HEK293 (cell line): ENCODE measurements around the gene PRR33.

Experiments used
- CTCF ChIA-PET: fragments of 350-600 bp; formaldehyde crosslinking; extraction: SDS; loops from one replicate; lab custom pipeline; 2021; ENCODE audit warnings: antibody characterized with exemption; lab: Yijun Ruan, JAX
- POLR2A ChIA-PET: fragments of 300-600 bp; formaldehyde crosslinking; extraction: SDS; loops from one replicate; lab custom pipeline; 2020; ENCODE audit warnings: antibody characterized with exemption, inconsistent platforms; lab: Yijun Ruan, JAX
- H3K27ac ChIP-seq: fragments of 200-500 bp; sonication (Bioruptor generic); 2 replicates; pipeline ENCODE4 v1.5.1; 2014; ENCODE audit warnings: low read depth, low read length, control low read depth, inconsistent platforms; ENCODE audit errors: extremely low read depth
- H3K36me3 ChIP-seq, 2 experiments: fragments of 200-500 bp in 1 of 2; sonication (Bioruptor generic) in 1 of 2; 1 replicate in 1 of 2; 2 replicates in 1 of 2; pipeline ENCODE4 v1.5.1; 2014 to 2017; ENCODE audit warnings: inconsistent platforms in 2 of 2, low read length in 2 of 2; ENCODE audit not compliant: control insufficient read depth in 2 of 2, insufficient read depth in 1 of 2
- H3K4me1 ChIP-seq: fragments of 200-500 bp; sonication (Bioruptor generic); 2 replicates; pipeline ENCODE4 v1.5.1; 2014; ENCODE audit warnings: mild to moderate bottlenecking, low read length, inconsistent platforms; ENCODE audit not compliant: control insufficient read depth, insufficient read depth
- H3K4me3 ChIP-seq: 2 replicates; pipeline ENCODE4 v1.5.1; 2011; ENCODE audit warnings: low read depth, mild to moderate bottlenecking, control low read depth, low read length, moderate library complexity
- H3K9me3 ChIP-seq: fragments of 200-500 bp; sonication (Bioruptor generic); 2 replicates; pipeline ENCODE4 v1.5.1; 2014; ENCODE audit warnings: low read depth, low read length, inconsistent platforms; ENCODE audit not compliant: control insufficient read depth, insufficient read depth
- BCL11A ChIP-seq: fragments of 450-650 bp; formaldehyde crosslinking; IDR thresholded peaks from 2 replicates; pipeline ENCODE4 v1.5.1; 2016; ENCODE audit warnings: low read depth, missing biosample characterization, missing genetic modification characterization
- GLI4 ChIP-seq: fragments of 450-650 bp; formaldehyde crosslinking; IDR thresholded peaks from 2 replicates; pipeline ENCODE4 v1.5.1; 2016; ENCODE audit warnings: missing biosample characterization, missing genetic modification characterization
- ZBTB17 ChIP-seq: fragments of 450-650 bp; formaldehyde crosslinking; IDR thresholded peaks from 2 replicates; pipeline ENCODE4 v1.5.1; 2016; ENCODE audit warnings: missing biosample characterization, missing genetic modification characterization
- ZNF202 ChIP-seq: fragments of 450-650 bp; formaldehyde crosslinking; IDR thresholded peaks from 2 replicates; pipeline ENCODE4 v1.5.1; 2016; ENCODE audit warnings: missing biosample characterization, missing genetic modification characterization, borderline replicate concordance
- ZNF211 ChIP-seq: fragments of 450-650 bp; formaldehyde crosslinking; IDR thresholded peaks from 2 replicates; pipeline ENCODE4 v1.5.1; 2016; ENCODE audit warnings: low read depth, missing biosample characterization, missing genetic modification characterization
- ZNF26 ChIP-seq: fragments of 450-650 bp; formaldehyde crosslinking; IDR thresholded peaks from 2 replicates; pipeline ENCODE4 v1.5.1; 2016; ENCODE audit warnings: missing biosample characterization, missing genetic modification characterization
- ZNF48 ChIP-seq: fragments of 450-650 bp; formaldehyde crosslinking; IDR thresholded peaks from 2 replicates; pipeline ENCODE4 v1.5.1; 2016; ENCODE audit warnings: missing biosample characterization, missing genetic modification characterization
- ZNF518A ChIP-seq: fragments of 450-650 bp; formaldehyde crosslinking; conservative IDR thresholded peaks from 2 replicates; pipeline ENCODE4 v1.5.1; 2016; ENCODE audit warnings: low read depth, missing biosample characterization, missing genetic modification characterization
- ZNF623 ChIP-seq: fragments of 450-650 bp; formaldehyde crosslinking; IDR thresholded peaks from 2 replicates; pipeline ENCODE4 v1.5.1; 2016; ENCODE audit warnings: missing biosample characterization, missing genetic modification characterization
- ZNF624 ChIP-seq: fragments of 450-650 bp; formaldehyde crosslinking; IDR thresholded peaks from 2 replicates; pipeline ENCODE4 v1.5.1; 2017; ENCODE audit warnings: missing biosample characterization, missing genetic modification characterization
- ZNF660 ChIP-seq: fragments of 450-650 bp; IDR thresholded peaks from 2 replicates; pipeline ENCODE4 v1.5.1; 2018; ENCODE audit warnings: missing biosample characterization, mild to moderate bottlenecking, missing genetic modification characterization
- ZNF785 ChIP-seq: fragments of 450-650 bp; formaldehyde crosslinking; IDR thresholded peaks from 2 replicates; pipeline ENCODE4 v1.5.1; 2016; ENCODE audit warnings: missing biosample characterization, missing genetic modification characterization

The PRR33 gene

DNA sequence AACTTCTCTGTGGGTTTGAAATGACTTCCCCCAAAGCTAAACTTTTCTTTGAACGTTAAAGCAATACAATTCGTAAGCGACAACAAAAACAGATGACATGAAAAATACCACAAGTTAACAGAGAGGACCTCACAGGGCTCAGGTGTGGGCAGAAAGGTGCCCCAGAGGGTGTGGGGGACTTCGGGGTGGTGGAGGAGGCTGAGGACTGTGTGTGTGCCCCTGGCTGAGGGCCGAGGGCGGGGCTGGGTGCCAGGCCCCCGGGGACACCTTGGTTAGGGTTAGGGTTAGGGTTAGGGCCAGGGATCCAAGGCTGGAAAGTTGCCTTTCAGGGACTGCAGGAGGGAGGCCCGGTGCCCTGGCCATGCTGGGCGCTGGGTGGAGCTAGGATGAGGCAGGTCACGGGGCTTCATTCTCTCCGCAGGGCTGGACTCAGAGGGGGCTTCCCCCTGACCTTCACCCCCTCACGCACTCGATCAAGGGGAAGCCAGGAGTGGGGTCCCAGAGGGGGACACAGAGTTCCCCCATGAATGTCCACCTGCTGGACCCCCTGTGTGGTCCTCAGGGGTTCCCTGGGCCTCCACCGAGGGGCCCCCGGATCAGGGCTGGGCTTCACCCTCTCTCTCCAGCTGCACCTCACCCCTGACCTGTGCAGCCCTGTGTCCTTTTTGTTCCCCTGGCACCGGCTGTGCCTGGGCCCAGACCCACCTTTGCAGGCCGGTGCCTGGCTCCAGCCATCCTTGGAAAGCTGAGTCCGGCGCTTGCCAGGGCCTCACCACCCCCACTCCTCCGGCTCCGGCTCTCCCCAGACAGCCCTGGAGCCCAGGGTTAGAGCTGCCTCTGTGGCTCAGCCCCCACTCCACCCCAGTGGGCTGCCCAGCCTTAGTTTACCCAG is 45.9 kb downstream of the PRR33 start (continued):
- TF ChIP-seq ZNF624 (tag by site-specific recombination) (no peak), ZNF623 (tag by site-specific recombination) (no peak), ZNF26 (tag by site-specific recombination) (no peak), GLI4 (tag by site-specific recombination) (no peak), ZNF211 (no peak)

DNA sequence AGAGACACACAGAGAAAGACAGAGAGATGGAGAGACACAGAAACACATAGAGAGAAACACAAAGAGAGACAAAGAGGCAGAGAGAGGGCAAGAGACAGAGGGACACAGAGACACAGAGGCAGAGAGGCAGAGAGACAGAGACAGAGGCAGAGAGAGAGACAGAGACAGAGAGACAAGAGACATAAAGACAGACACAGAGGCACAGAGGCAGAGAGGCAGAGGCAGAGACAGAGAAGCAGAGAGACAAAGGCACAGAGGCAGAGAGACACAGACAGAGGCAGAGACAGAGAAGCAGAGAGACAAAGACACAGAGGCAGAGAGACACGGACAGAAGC is 46.6 kb downstream of the PRR33 start:
- Histone ChIP-seq H3K4me3 (no peak overlapping the region), H3K36me3 (no peaks in the 10 kb centered on the region), H3K4me1 (no peaks in the 10 kb centered on the region), H3K9me3 (no peaks in the 10 kb centered on the region), H3K27ac (no peak overlapping the region)
- no peak for TF ChIP-seq ZNF518A (tag by site-specific recombination)
- TF ChIP-seq ZNF660 (tag by site-specific recombination) = no peak
- TF ChIP-seq ZNF202 = peak; percentile 3; the same call in 1 of the 2 replicates
- ChIA-PET CTCF (no interaction called here), POLR2A (no interaction called here)

DNA sequence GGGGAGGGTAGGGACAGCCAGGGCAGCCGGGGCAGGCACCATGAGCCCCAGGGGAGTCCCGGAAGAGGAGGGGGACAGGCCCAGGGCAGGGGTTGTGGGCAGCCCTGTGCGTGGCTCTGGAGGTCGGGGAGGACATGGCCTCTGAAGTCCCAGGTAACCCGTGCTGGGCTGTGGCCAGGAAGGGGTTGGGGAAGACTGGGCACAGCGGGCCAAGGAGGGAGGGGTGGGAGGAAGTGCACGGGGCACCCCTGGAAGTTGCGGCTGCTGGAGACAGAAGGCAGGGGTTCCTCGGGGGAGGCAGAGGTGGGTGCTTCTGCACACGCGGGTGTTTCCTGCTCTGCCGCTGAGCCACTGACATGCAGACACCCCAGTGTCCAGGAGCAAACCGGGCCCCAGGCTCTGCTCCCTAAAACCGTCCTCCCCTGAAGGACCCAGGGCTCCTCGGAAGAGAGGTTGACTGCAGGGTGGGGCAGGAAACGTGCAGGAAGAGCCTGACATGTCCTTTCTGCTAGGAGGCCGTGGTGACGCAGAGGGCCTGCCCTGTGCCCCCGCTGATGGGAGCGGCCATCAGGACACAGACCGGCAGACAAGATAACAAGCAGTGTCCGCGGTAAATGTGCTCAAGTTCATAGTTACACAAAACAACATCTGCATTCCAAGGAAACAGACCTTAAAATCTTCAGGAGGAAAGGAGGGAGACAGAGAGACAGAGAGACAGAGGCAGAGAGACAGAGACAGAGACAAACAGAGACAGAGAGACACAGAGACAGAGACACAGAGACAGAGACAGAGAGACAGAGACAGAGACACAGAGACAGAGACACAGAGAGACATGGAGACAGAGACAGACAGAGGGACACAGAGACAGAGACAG is 47.2 kb downstream of the PRR33 start:
- ChIA-PET CTCF (no interaction called here), POLR2A (no interaction called here)
- Histone ChIP-seq H3K9me3 (no peaks in the 10 kb centered on the region), H3K27ac (no peak overlapping the region), H3K4me1 (no peaks in the 10 kb centered on the region), H3K36me3 (no peaks in the 10 kb centered on the region), H3K4me3 (no peak overlapping the region)
- TF ChIP-seq ZNF48 (tag by site-specific recombination) = 0 out of 2 replicates have a peak, but pooled peaks have one; percentile 81
- TF ChIP-seq ZBTB17 (tag by site-specific recombination) = 0 out of 2 replicates have a peak, but pooled peaks have one; percentile 13
- TF ChIP-seq BCL11A = no peak
- no peak for TF ChIP-seq ZNF785 (tag by site-specific recombination)
